HG03354 (cell line): ENCODE data around the gene PHLDB2.
A peak's percentile ranks its signal among the peaks of the same experiment; 100 is the strongest.

Experiments
- ATAC-seq: cut with Tn5 transposase; IDR thresholded peaks from one replicate; pipeline ENCODE4 v1.9.1; 2021; ENCODE audit warnings: mild to moderate bottlenecking; ENCODE audit not compliant: unreplicated experiment, poor library complexity, severe bottlenecking

The PHLDB2 gene

GRCh38 chr3:111874177-111874820, 15.2 kb downstream of the PHLDB2 start:
- no peak for ATAC-seq

GRCh38 chr3:111881480-111881879, 22.4 kb downstream of the PHLDB2 start:
- ATAC-seq = no peak

GRCh38 chr3:111882194-111882593, 23.1 kb downstream of the PHLDB2 start:
- peak; percentile 13 for ATAC-seq

- peak; percentile 100 for ATAC-seq
Observed at GRCh38 chr3:111882799-111883198, 23.7 kb downstream of the PHLDB2 start.

- no peak for ATAC-seq
Observed at GRCh38 chr3:111884411-111885018, 25.4 kb downstream of the PHLDB2 start.

GRCh38 chr3:111885578-111885977, 26.5 kb downstream of the PHLDB2 start:
- ATAC-seq = no peak

GRCh38 chr3:111890051-111890580, 31.1 kb downstream of the PHLDB2 start:
- ATAC-seq = no peak

GRCh38 chr3:111892070-111892469, 33.0 kb downstream of the PHLDB2 start:
- no peak for ATAC-seq

- no peak for ATAC-seq
Observed at GRCh38 chr3:111895071-111895470, 36.0 kb downstream of the PHLDB2 start.

GRCh38 chr3:111899966-111900365, 40.9 kb downstream of the PHLDB2 start:
- no peak for ATAC-seq

GRCh38 chr3:111901637-111902036, 42.6 kb downstream of the PHLDB2 start:
- ATAC-seq = no peak

GRCh38 chr3:111902534-111902933, 43.5 kb downstream of the PHLDB2 start:
- ATAC-seq = no peak

- ATAC-seq = no peak
Observed at GRCh38 chr3:111903067-111903511, 44.0 kb downstream of the PHLDB2 start.

- no peak for ATAC-seq
Observed at GRCh38 chr3:111904376-111905241, 45.5 kb downstream of the PHLDB2 start.

- no peak for ATAC-seq
Observed at GRCh38 chr3:111906656-111907055, 47.6 kb downstream of the PHLDB2 start.

GRCh38 chr3:111907151-111907550, 48.1 kb downstream of the PHLDB2 start:
- ATAC-seq = no peak

GRCh38 chr3:111910806-111911205, 51.7 kb downstream of the PHLDB2 start:
- ATAC-seq = no peak

GRCh38 chr3:111911446-111911845, 52.4 kb downstream of the PHLDB2 start:
- ATAC-seq = no peak

- no peak for ATAC-seq
Observed at GRCh38 chr3:111913163-111913763, 54.2 kb downstream of the PHLDB2 start.

- ATAC-seq = no peak
Observed at GRCh38 chr3:111915905-111916304, 56.8 kb downstream of the PHLDB2 start.
